Activated naive CD4-positive, alpha-beta T cell treated with anti-CD3 and anti-CD28 coated beads, Interleukin-2, amount 50 U/mL, for 72 hours (primary cell): ENCODE measurements around the gene NME1. TPM values are rescaled to one million over a fixed set of nuclear protein-coding genes. Genes with fewer than 3 reads are reported as not detected.

ENCODE experiments used
- total RNA-seq, 2 donors: library from RNA; stranded (reverse); gene quantifications; one replicate each; pipeline ENCODE4 v1.2.3, GENCODE V29; 2022

Gene NME1
- total RNA-seq, 2 donors from 2014 or later = 100 to 282 TPM

Other genes starting within 250 kb of the NME1 start
- gene SPAG9, start 32.7 kb upstream of the NME1 start, total RNA-seq = 100 to 1,000 TPM in 1 of 2 donors, 10 to 100 TPM in 1; 54.7 to 115 TPM
- gene NME2, start 12.9 kb downstream of the NME1 start, total RNA-seq = 100 to 1,000 TPM; 711 to 815 TPM
- gene MBTD1, start 106.5 kb downstream of the NME1 start, total RNA-seq = 10 to 100 TPM; 11.3 to 16.5 TPM
- 10 to 100 TPM; 44.1 to 56.3 TPM for gene UTP18, start 107.0 kb downstream of the NME1 start, total RNA-seq